Activated CD4-positive, CD25-positive, alpha-beta regulatory T cell treated with anti-CD3 and anti-CD28 coated beads, Interleukin-2, amount 50 U/mL, for 24 hours (primary cell): ENCODE measurements around the gene GRIK5.

Source experiments
- ATAC-seq, 2 donors: fragments of 150-1000 bp; cut with Tn5 transposase; one replicate each; pipeline ENCODE4 v1.10.0; 2021; ENCODE audit warnings: mild to moderate bottlenecking in 1 of 2, moderate library complexity in 1 of 2

Gene GRIK5

DNA sequence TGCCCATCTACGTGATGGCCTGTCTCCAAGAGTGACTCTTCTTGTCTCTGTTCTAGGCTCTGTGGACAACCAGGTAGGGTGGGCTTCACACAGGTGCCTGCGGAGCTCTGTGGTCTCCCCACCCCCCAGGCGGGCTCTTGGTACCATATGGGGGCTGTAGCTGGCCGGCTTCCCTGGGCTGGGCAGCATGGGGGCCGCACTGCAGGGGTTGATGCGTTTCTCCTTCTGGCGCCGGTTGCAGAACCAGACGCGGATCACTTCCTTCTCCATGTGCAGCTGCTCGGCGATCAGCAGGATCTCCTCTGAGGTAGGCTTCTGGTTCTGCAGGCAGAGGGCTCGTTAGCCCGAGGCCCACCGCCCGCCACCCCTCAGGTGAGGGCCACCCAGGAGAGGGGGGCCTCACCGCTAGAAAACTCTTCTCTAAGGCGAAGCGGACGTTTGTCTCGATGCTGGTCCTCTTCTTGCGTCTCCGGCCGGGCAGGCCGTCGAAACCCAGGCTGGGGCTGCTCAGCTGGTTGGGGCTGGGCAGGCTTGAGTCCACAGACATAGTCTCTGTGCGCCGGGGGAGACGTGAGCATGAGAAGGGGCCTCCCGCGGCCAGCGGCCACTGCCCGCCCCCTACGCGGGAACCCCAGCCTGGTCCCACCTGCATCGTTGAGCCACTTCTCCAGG lies 25.3 kb upstream of the GRIK5 start:
- ATAC-seq = no peak

DNA sequence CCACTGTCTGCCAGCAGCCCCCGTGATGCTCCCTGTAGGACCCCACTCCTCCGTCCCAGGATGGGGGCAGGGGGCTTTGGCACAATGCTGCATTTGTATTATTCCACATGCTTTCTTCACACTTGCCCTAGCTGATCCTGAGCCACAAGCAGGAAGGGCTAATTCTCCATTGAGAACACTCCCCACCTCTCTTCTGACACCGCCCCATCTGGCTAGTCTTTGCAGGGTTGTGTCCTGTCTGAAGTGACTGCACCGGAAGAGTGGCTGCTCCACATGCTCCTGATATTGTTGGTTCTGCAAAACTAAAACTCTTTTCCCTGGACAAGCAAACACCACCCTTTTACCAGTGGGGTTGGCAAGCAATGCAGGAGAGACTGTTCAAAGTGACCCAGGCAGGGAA lies 23.9 kb upstream of the GRIK5 start:
- ATAC-seq = no peak

DNA sequence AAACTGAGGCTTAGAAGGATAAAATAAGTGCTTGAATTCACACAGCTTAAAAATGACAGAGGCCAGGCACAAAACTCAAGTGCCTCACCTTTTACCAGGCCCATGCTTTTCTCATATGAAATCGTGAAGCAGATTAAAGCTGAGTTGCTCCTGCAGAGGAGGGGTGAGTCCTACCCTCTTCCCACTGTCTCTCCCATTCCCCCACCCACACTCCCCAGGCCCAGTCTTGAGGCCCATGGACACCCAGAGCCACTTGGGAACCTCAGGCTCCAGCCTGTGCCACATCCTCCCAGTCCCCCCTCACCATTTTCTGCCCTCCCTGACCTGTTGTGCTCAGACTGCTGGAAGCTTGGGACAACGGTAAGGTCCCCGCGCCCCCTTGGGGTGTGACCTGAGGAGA lies 23.5 kb upstream of the GRIK5 start:
- ATAC-seq = no peak

DNA sequence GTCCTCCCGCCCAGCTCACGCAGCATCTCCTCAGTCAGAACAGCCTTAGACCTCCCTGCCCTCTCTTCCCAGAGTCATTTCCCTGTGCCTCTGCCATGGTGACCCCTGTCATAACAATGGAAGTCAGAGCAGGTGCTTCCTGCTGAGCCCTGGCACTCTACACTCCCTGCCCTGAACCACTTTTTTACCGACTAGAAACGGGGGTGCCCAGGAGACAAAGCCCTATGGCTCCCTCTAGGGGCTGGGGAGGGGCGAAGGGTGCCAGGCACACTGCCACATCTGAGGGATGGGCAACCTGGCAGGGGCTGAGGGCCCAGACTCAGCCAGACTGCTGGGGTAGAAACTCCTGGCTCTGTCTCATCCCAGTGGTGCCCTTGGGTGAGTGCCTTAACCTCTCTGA lies 22.3 kb upstream of the GRIK5 start:
- ATAC-seq = peak; percentile 36 to 57

DNA sequence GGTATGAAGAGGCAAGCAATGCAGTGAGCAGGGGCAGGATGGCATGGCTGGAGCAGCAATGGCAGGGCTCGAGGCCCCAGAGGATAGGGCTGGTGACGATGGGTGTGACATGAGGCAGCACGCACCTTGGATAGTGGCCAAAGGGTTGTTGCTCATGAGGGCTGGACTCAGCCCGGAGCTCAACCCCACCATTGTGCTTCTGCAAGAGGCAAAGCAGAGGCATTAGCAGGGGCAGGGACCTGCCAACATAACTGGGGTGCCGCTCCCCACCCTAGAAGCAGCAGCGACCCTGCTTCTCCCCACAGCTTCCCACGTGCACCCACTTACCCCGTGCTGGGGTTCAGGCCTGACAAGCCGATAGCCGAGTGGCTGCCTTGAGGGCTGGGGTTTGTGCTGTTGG lies 21.7 kb upstream of the GRIK5 start:
- no peak for ATAC-seq

DNA sequence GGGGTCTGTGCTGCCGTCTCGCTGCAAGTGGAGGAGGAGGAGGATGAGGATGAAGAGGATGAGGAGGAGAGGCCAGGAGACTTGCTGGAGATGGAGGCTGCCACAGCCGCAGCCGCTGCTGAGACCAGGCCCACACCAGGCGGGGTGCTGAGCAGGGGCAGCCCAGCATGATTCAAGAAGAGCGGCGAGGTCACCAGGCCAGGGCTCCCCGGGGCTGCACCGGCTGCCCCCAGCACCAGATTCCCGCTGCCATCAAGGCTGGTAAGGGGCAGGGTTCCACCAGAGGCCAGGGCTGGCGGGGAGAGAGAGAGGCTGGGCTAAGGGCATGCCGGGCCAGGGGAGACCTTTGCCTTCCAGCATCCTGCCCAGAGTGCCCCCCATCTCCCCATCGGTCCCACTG lies 21.3 kb upstream of the GRIK5 start:
- no peak for ATAC-seq

DNA sequence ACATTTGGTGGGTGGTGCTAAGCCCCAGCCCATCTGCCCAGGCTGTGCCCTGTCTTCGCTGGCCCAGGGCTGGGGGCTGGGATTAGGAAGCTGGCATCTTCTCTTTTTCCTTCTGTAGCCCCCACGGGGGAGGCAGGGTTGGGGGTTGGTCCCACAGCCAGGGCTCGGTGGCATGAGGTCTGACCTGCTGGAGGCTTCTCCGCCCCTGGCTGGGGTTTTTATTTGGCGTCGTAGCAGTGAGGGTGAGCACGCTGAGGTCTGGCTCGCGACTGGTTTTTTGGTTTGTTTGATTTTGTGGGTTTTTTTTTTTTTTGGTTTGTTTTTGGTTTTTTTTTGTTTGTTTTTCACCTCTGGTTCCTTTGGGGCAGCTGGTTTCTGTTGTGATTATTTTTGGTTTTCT lies 20.7 kb upstream of the GRIK5 start:
- no peak for ATAC-seq

DNA sequence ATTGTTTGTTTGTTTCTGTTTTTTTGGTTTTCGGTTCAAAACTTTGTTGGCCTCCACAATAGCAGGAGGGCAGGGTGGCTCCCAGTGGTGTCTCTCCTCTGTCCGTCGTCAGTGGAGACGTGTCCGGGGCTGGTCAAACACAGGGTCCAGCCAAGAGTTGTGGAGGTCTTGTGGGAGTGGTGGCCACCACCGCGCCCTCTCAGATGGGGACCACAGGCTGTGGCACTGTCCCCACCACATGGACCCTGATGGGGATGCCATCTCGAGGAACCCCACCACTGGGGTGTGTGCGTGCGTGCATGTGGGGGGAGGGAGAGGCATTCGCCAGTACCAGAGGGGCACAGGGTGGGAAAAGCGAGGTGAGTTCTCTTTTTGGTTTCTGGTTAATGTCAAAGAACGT lies 19.8 kb upstream of the GRIK5 start:
- no peak for ATAC-seq

DNA sequence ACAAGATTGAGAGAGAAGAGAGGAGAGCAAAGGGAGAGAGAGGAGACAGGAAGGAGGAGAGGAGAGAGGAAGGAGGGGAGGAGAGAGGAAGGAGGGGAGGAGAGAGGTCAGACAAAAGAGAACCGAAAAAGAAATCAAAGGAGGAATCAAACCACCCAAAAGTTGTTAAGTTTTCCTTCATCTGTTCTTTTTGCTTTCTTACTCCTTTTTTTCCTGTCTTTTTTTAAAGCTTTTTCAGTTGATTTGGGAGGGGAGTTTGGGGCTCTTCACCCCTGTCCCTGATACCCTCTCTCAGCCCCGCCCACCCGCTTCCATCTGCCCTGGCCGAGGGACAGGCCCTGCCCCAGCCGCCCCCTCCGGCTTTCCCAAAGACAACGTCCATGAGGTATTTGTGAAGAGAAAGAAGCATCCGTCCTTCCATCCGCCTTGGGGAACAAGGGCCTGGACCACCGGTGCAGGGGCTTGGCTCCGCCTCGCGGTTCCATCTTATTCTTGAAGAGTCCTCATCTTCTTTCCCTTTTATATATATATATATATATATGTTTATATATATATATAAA lies 19.3 kb upstream of the GRIK5 start:
- no peak for ATAC-seq

DNA sequence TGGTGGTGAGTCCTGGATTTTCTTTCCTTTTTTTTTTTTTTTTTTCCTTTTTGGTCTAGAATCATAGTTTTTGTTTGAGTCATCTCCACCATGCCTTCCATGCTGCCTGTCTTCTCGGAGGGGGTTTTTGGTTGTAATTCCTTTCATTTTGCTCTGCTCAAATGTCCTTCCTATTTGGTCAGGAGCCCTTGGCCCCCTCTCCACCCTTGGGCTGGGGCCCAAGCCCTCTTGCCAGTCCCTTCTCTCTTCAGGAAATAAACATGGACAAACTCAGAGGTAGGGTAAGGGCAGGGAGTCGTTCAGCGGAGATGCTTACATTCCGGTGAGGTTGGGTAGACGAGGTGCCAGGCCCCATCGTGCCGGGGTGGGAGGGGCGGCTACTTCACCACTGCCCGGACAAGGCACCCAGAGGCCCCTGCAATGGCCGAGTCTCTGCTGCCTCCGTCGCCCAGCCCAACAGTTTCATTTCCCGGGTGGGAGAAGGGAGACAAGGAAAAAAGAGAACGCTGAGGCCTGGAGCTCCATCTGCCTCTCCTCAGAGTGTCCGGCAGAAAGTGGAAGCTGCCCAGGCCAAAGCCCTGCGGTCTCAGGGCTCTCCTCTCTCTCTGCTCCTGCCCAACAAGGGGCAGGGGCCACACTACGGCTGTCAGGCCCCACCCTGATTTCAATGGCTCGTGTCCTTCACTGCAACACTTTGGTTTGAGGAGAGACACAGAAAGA lies 18.6 kb upstream of the GRIK5 start:
- no peak for ATAC-seq

DNA sequence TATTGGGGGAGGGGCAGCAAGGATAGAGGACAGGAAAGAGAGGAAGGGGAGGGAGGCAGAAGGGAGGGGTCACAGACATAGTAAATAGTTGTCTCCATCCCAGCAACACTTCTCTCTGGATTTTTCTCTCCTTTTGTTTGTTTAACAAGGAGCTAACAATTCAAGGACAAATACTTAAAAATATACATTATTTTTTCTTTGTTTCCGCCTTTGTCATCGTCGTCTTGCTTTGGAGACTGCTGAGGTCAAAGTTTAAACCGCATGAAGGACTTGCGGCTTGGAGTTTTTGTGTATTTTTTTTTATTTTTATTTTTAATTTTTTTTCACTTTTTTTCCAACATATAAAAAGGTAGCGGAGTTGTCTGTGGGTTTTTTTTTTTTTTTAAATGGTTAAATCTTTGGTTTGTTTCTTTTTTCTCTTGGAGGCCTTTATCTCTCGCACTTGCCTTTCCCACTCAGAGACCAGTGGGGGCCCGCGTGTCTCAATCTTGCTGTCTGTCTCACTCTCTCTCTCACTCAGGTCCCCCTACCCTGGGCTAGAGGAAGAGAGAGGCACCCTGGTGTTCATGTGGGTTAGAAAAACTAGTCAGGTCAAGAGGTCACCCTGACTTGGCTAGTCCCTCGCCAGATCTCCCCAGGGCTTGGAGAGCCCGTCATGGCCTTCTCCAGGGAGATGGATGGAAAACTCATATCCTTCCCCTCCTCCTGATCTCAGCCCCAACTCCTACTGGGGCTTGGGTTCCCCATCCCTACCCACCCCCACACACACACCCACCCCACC lies 17.0 kb upstream of the GRIK5 start:
- peak in 1 of 2 donors; percentile 30 for ATAC-seq

DNA sequence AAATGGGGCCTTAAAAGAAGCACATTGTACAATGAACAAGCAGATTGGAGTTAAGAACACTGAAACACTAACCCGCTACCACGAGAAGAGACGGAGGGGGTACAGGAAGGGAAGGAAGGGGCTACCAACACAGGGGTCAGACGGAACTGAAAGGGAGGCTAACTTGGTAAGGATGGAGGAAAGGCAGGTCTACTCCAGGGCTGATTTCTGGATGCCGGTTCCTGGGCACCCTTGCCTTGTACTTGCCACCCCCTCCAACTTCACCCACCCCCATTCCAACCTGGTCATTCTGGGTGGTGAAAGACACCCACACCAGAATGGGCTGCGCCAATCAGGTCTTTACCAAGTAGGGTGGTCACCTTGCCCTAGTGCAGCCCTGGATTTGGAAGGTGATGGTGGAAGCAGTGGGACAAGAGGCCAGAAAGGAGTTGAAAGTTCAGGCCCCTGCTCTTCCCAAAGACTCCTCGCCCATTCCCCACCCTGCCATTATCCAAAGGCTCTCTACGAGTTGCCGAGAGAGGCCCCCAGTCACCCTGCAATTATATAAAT lies 16.3 kb upstream of the GRIK5 start:
- ATAC-seq = no peak

DNA sequence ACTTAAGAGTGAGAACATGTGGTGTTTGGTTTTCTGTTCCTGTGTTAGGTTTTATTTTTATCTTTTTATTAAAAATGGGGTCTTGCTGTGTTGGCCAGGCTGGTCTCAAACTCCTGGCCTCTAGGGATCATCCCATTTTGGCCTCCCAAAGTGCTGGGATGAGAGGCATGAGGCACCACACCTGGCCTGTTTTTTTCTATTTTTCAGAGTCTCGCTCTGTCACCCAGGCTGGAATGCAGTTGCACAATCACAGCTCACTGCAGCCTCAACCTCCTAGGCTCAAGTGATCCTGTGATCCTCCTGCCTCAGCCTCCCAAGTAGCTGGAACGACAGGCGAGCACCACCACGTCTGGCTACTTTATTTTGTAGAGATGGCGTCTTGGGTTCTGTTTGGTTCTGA lies 13.5 kb upstream of the GRIK5 start:
- ATAC-seq = no peak

DNA sequence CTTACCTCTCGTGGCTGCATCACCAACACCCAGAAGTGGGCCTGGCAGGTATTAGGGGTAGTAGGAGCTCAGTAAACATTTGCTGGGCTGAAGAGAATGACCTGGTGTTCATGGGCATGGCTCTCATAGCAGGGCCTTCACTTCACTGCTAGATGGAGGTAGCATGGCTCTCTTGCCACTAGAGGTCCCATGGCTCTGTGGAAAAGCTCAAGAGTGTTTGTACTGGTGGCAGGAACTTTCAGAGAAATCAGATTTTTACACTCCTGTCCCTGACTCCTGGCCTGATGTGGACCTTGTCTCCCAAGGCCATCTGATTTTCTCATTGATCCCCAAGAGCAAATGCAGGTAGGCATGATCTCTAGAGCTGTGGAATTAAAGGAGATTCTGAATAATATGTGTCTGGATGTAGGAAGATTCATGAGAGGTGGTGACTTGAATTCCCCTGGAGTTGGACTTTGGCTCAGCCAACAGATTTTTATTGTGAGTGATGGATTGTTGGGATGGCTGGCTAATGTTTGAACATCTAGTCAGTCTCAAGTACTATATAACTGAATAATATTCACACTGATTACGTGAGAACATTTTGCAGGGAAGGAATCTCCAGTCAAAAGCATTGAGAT lies 11.7 kb upstream of the GRIK5 start:
- peak; percentile 34 to 42 for ATAC-seq

DNA sequence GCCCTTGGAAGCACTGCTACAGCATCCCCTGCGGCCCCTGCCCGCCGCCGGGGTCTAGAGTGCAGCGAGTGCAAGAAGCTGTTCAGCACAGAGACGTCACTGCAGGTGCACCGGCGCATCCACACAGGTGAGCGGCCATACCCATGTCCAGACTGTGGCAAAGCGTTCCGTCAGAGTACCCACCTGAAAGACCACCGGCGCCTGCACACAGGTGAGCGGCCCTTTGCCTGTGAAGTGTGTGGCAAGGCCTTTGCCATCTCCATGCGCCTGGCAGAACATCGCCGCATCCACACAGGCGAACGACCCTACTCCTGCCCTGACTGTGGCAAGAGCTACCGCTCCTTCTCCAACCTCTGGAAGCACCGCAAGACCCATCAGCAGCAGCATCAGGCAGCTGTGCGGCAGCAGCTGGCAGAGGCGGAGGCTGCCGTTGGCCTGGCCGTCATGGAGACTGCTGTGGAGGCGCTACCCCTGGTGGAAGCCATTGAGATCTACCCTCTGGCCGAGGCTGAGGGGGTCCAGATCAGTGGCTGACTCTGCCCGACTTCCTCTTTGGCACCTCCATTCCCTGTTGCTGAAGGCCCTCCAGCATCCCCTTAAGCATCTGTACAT lies 10.9 kb upstream of the GRIK5 start:
- no peak for ATAC-seq

DNA sequence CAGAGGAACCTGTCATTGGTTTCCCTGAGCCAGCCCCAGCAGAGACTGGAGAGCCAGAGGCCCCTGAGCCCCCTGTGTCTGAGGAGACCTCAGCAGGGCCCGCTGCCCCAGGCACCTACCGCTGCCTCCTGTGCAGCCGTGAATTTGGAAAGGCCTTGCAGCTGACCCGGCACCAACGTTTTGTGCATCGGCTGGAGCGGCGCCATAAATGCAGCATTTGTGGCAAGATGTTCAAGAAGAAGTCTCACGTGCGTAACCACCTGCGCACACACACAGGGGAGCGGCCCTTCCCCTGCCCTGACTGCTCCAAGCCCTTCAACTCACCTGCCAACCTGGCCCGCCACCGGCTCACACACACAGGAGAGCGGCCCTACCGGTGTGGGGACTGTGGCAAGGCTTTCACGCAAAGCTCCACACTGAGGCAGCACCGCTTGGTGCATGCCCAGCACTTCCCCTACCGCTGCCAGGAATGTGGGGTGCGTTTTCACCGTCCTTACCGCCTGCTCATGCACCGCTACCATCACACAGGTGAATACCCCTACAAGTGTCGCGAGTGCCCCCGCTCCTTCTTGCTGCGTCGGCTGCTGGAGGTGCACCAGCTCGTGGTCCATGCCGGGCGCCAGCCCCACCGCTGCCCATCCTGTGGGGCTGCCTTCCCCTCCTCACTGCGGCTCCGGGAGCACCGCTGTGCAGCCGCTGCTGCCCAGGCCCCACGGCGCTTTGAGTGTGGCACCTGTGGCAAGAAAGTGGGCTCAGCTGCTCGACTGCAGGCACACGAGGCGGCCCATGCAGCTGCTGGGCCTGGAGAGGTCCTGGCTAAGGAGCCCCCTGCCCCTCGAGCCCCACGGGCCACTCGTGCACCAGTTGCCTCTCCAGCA lies 10.1 kb upstream of the GRIK5 start:
- ATAC-seq = no peak

DNA sequence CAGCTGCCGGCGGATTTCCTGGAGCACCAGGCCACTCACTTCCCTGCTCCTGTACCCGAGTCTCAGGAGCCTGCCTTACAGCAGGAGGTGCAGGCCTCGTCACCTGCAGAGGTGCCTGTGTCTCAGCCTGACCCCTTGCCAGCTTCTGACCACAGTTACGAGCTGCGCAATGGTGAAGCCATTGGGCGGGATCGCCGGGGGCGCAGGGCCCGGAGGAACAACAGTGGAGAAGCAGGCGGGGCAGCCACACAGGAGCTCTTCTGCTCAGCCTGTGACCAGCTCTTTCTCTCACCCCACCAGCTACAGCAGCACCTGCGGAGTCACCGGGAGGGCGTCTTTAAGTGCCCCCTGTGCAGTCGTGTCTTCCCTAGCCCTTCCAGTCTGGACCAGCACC lies 9.3 kb upstream of the GRIK5 start:
- ATAC-seq = no peak

DNA sequence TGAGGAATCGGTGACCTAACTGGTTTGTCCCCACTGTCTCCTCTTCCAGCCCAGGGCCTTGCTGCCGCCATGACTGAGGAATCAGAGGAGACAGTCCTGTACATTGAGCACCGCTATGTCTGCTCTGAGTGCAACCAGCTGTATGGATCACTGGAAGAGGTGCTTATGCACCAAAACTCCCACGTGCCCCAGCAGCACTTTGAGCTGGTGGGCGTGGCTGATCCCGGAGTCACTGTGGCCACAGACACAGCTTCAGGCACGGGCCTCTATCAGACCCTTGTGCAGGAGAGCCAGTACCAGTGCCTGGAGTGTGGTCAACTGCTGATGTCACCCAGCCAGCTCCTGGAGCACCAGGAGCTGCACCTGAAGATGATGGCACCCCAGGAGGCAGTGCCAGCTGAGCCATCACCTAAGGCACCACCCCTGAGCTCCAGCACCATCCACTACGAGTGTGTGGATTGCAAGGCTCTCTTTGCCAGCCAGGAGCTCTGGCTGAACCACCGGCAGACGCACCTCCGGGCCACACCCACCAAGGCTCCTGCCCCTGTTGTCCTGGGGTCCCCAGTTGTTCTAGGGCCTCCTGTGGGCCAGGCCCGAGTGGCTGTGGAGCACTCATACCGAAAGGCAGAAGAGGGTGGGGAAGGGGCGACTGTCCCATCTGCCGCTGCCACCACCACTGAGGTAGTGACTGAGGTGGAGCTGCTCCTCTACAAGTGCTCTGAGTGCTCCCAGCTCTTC lies 8.7 kb upstream of the GRIK5 start:
- no peak for ATAC-seq

DNA sequence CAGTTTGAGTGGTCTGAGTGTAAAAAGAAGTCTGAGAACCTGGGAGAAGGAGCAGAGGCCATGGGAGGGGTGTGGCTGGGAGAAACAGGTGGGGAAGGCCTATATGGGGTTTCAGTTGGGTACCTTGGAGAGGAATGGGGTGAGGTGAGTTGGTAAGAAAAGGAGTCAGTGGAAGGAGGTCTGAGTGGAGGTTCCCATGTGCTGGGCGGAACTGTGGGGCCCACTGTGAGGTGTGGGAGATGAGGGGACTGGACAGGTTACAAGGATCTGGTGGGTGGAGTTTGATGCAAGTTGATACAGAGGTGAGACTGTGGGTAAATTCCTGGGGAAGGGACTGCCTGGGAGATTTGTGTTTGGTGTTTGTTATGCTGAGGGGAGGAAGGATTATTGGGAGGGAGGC lies 8.1 kb upstream of the GRIK5 start:
- no peak for ATAC-seq

DNA sequence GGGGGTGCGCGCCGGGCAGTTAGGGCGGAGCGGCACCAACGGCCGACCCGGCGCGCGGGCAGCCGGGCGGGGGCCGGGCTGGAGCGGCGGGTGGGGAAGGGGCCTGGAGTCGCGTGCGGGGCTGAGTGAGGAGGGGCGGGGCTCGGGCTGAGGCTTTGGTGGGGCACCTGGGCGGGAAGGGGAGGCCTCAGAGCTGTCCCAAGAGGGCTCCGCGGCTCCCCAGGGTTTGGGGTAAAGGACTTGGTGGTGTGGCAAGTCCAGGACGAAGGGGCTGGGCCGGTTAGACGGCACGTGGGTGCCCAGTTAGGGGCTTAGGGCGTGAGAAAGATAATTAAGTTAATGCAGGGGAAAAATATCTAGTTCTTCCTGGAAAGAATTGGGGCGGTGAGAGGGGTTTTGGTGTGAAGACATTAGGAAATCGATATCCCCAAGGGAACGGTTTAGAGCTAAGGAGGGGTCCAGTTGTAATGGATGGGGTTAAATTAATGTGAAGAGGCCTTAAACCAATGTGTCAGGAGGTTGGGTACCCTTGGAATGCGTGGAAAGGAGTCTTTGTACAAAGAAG lies 6.5 kb upstream of the GRIK5 start:
- ATAC-seq = peak in 1 of 2 donors; percentile 4
